Stimulated activated CD8-positive, alpha-beta memory T cell treated with anti-CD3 and anti-CD28 coated beads, Interleukin-15, amount 100 ng/mL, for 4 hours (primary cell): ENCODE results near the gene NXN.
A peak's percentile ranks its signal among the peaks of the same experiment; 100 is the strongest.
"Not testable (repeated sequence)": the region's sequence is repeated elsewhere in the genome, so short reads cannot be mapped to it uniquely, and the experiment has no call there.

Experiments
- DNase-seq, 2 donors: peaks; one replicate each; pipeline ENCODE4 v3.0.0-alpha.2; 2020; ENCODE audit warnings: low read depth in 2 of 2

Gene NXN

DNA sequence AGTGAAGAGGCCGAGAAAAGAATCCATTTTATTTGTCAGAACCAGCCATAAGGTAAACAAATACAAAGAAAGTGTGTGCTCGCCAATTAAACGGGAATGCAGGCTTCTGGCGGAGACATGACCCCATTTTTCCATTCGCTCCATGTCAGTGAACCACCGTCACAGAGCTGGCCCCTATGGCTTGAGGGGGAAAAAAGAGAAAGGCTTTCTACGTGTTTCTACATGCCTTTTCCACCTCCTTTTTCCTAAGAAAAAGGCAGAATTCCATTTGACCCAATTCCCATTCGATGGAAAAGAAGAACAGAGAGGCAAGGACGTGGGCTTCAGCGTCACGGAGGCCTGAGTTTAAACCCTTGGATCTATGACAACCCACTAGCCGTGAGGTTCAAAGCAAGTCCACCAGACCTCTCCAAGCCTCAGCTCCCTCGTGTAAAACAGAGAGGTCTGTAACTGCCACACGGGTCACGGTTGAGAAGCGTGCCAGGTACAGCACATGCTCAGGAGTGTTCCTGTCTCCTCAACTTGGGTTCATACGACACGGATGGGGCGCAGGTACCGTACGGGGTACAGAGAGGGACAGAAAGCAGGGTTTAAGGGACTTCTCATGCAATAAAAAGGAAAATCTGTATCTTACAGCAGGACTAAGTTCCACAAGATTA is 91.9 kb downstream of the NXN start:
- DNase-seq = no peak

DNA sequence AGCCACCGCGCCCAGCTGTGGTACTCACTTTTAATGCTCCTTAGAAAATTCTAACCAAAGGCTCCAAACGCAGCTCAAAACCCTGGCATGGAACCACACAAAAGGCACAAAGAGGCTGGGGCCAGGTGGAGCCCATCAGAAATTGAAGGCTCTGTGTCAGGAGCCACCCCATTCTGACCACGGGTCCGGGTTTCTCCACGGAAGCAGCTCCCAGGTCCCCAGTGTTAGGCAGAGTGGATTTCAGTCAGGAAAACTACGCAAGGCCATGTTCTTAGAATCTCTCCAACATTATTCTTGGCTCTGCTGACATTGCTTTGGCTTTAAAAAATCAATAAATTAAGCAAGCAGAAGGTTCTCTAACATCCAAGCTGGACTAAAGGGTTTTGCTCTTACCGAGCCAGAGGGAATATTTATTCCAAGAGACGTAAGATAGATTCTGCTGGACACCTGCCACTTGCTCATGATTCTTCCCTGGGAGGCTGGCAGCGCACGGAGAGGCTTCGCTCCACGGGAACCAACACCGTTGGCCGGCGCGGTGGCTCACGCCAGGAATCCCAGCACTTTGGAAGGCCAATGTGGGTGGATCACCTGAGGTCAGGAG is 93.5 kb downstream of the NXN start:
- no peak for DNase-seq

DNA sequence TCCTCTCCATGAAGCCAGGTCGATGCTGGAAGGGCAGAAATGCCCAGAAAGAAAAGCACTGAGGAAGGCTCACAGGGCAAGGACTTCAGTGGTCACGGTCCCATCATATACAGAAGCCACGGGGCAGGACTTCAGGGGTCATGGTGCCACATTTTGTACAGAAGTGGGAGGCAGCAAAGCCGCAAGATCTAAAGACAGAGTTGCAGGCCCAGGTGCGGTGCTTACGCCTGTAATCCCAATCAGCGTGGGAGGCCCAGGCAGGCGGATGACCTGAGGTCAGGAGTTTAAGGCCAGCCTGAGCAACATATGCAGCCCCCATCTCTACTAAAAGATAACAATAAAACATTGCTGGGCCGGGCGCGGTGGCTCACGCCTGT is 96.0 kb downstream of the NXN start:
- no peak for DNase-seq

DNA sequence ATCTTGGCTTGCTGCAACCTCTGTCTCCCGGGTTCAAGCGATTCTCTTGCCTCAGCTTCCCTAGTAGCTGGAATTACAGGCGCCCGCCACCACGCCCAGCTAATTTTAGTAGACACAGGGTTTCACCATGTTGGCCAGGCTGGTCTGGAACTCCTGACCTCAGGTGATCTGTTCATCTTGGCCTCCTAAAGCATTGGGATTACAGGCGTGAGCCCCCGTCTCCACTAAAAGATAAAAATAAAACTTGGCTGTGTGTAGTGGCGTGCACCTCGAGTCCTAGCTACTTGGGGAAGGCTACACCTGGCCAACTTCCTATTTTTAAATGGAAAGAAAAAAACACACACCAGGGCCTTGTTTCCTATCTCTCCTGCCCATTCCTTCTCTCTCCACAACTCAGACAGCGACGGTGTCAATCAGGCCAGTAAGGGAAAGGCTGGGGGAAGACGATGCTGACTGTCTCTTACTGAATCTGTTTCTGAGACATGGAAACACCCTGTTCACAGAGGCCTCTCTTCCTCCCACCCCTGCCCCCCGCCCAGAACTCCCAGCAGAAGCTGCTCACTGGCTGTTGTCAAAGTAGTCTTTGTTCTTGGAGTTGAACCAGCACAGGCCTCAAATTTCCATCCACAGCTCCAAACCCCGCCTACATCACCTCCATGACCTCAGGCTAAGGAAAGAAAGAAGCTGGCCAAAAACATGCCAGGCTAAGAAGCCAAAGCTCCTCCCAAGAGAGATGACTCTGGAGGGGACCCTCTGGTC is 96.6 kb downstream of the NXN start:
- DNase-seq = no peak

DNA sequence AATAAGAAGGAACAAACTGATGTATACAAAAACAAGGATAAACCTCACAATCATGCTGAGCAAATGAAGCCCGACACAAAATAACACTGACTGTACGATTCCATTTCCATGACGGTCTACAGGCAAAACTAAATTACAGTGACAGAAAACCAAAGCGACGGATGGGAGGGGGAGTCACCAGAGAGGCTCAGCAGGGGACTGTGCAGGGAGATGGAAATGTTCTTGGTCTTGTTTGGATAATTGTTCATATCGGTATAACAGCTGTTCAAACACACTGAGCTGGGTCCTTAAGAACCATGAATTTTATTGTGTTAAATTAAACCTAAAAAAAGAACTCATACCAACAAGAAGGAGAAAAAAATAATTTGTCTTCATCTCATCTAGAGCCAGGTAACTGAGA is 97.8 kb downstream of the NXN start:
- no peak for DNase-seq

DNA sequence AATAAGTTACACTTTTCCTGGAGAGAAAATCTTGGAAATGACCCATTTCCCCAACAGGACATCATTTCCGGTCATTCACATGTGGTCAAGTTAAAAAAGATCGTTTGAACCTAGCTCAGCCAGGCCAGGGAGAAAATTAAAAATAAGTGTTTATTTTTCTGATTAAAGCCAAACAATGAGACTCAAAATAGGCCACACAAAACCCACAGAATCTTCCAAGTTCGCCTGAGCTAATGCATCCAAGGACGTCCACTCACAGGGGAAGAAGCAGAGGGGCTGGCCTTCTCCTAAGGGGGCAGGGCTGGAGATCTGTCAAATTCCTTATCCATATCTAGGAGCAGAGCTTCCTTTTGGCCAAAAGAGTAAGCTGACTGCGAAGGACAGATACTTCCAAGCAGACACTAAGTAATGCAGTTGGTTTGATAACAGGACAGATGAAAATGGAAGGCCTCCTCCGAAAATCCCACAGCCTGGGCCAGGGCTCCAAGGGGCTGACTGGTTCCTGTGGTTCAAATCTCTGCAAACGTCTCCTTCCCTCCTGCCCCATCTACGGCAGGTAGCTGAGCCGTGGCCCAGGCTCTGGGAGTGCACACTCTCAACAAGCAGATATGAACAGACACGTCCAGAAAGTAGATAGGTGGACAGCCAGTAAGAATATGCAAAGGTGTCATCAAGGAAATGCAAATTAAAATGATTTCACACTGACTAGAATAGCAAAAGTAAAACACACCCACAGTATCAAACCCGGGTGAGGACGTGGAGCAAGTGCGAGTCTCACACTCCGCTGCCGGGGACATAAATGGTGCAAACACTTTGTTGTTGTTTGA is 98.9 kb downstream of the NXN start:
- no peak for DNase-seq

DNA sequence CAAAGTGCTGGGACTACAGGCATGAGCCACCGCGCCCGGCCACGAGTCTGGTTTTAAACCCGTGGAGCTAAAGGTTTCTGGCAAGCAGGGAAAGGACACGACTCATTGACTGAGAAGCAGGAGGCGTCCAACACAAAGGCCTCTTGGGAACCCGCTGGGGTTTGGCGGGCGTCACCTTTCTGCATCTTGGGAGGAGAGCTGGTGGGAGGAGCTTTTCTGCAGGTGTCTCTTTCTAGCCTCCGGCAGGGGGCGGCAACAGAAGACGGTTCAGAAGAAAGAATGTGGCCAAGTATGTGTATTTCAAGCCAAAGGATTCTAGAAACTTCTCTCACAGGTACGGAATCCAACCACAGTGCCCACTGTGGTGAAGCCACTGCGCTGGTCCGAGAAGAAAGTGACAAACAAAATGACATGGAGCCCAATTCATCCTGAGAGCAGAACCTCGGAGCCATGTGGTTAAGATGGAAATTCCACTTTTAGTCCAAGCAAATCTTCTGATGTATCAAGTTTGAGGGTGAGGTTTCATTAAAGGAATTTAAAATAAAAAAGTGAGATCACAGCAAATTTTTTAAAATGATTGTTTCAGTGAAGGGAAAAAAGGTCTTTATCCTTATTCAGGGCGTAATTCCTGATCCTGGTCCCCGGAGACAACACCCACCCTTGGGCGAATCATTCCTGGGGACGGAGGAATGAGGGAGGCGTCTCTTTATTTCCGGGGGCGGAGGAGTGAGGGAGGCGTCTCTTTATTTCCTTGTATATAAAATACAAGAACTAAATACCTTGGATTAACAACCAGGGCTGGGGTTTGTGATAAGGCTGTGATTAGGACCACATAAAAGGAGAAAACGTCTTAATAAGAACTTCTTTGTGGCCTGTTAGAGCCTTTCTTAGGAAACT is 99.8 kb downstream of the NXN start:
- DNase-seq = peak; percentile 7 to 37

DNA sequence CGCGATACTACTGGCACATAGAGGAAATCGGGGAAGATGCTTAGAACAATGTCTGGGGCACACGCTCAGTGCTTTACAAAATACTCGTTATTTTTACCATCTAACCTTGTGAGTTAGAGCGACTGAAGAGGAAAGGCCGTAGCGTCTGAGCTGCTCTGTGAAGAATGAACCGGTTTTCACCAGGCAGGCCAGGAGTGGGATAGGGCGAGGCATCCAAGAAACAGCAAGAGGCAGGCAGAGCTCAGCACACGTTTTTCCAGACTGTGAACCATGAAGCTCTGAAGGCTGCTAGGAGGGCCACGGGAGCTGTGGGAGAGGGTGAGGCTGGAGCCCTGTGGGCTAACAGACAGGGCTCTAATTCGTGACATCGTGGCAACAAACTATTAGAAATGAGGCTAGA is 101.9 kb downstream of the NXN start:
- DNase-seq = no peak

DNA sequence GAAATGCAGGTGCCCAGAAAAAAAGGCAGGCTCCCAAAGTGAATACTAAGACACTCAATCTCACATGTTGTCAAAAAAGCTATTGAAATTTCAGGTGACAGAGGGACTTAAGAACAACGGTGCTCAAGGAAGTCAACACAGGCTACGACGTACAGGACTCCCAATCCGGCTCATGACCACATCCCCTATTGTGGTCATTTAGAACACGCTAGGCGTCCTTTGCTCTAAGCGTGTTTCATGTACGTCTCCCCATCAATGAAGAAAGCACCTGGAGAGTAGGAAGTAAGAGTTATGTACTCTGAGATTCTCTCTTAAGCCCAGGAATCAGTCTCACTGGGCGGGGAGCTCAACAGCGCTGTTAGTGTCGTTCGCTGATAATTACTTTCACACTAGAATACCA is 103.3 kb downstream of the NXN start:
- no peak for DNase-seq

DNA sequence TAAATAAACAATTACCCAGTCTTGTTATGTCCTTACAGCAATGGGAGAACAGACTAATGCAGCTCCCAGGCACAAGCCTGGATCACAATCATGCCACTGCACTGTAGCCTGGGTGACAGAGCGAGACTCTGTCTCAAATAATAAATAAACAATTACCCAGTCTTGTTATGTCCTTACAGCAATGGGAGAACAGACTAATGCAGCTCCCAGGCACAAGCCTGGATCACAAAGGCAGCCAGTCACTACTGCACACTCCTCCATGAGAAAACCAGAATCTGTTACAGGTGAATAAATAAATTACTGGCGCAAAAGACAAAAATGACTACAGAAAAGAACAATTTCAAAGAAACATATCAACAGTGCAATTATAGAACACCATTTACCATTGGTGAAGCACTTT is 105.0 kb downstream of the NXN start:
- DNase-seq = not testable (repeated sequence)

DNA sequence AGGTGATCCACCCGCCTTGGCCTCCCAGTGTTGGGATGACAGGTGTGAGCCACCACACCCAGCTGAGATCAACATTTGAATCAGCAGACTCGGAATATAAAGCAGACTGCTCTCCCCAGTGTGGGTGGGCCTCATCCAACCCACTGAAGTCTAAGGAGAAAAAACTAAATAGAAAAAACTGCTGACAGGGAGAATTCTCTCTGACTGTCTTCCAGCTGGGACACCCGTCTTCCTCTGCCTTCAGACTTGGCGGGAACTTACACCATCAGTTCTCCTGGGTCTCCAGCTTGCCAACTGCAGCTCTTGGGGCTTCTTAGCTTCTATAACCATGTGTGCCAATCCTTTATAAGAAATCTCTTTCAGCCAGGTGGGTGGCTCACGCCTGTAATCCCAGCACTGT is 106.7 kb downstream of the NXN start:
- DNase-seq = no peak

DNA sequence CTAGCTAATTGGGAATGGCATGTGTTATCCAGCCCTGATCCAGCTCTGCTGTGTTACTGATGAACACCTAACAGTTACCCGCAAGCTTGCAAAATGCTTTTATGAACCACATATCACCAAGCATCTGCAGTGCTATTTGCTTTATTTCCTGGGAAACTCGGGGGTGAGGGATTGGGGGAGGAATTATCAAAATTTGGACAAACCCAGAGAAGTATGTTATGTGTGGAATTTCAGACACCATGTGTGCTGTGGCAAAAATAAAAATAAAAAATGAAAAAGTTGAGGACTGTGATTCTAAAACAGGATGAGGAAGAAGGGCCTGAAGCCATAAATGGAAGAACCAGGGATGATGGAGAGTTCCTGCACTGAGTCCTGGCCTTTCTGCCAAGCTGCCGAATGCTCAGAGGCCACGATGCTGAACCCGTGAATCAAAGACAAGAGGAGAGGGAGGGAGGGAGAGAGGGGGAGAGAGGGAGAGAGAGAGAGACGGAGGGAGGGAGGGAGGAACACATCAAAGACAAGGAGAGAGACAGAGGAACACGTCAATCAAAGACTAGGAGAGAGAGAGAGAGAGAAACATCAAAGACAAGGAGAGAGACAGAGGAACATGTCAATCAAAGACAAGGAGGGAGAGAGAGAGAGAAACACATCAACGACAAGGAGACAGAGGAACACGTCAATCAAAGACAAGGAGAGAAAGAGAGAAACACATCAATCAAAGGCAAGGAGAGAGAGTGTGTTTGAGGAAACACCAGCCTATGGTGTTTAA is 107.6 kb downstream of the NXN start:
- DNase-seq = no peak

DNA sequence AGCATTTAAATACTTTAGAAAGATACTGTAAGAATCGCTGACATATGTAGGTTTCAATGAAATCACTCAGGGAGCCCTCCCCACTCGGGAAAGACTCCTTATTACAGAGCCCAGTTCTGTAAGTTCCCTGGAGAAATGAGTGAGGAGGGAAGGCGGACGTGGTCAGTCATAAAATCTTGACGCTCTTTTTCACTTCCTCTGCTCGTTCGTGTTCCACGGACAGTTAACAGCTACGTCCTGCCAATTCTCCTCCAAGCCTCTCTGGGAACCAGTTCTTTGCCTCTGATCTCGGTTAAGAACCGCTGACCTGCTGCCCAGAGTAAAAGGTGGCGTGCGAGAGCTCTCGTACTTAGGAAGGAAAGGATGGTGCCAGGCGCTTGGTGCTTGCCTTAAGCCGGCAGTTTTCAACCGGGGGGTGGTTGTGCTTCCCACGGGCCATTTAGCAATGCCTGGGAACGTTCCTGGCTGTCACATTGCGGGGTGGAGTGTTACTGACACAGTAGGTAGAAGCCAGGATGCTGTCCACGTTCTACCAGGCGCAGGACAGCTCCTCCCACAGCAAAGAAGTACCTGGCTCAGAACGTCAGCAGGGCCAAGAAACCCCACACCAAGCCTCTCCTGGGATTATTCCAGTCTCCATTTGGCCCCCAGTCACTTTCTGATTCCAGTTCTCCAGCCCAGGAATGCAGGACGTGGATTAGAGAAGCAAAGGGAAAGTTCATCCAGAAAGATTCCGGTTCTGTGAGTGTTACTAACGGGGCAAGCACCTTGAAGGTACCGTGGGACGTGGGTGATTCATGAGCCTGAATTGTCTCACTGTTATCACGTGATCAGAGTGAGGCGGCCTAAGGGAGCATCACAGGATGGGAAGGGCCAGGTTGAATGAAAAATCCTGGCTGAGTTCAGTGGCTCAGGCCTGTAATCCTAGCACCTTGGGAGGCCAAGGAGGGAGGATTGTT is 109.7 kb downstream of the NXN start:
- no peak for DNase-seq

DNA sequence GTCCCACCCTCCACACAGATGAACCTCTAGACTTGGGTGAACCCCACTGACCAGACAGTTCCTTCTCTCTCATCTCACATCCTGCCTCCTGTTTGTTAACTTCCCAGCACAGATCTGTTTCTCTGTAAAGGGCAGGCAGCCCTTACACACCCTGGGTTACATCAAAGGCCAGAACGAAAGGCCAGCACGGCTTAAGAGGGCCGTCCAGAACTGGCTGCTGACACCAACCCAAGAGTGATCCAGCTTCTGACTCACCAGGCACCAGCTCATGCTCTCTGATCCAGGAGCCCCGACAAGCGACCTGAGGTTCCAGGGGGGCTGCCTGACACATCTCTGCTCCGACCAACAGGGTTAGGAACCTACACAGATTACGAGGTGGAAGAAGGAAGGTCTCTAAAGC is 110.5 kb downstream of the NXN start:
- DNase-seq = no peak

DNA sequence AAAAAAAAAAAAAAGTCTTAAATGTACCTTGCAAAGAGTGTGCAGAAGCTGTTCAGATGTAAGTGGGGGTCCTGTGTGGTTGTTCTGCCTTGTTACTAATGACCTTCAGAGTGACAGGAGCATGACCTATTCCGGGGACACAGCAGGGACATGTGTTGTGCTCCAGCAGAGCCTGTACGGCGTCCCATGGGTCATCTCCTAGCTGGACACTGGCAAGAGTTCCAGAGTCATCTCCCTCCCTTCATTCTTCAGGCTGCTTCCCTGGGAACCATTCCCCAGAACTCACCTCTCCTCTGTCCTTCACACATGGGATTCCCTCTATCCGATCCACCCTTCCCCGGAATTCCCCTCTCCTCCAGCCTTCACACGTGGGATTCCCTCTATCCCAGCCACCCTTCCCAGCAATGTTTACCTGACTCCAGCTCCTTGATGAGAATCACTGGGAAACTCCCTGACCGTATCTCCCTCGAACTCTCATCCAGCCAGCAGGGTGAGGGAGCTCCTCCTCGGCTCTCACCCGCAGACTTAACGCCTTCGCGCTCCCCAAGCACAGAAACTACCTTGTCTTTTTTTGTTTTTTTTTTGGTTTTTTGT is 111.6 kb downstream of the NXN start:
- no peak for DNase-seq

DNA sequence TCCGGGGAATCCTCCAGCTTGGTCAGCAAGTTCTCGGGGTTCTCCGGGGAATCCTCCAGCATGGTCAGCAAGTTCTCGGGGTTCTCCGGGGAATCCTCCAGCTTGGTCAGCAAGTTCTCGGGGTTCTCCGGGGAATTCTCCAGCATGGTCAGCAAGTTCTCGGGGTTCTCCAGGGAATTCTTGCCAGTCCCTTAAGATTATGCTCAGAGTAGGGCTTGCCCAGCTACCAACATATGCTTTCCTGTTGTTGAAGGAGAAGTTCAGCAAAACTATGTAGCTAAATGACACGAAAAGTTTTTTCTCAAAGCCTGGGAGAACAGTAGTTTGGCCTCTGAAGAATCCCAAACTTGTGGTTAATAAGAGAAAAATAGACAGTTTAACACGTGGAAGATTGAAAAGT is 112.3 kb downstream of the NXN start:
- not testable (repeated sequence) for DNase-seq

DNA sequence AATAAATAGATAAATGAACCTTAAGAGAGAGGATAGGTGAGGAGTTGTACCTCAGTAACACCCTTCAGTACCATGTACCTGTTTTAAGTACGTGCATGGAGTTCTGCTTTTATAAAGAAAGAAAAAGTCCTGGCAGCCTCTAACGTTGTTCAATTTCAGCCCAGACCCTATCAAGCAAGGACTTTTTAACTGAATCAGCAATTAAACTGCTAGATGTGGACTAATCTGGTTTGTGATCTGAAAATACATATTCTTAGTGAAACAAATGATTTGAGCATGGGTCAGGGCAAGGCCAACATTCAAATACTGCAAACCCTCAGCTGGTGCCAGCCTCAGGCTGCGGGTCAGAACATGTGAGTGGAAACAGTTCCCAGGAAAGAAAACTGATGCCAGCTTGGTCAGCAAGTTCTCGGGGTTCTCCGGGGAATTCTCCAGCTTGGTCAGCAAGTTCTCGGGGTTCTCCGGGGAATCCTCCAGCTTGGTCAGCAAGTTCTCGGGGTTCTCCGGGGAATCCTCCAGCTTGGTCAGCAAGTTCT is 112.9 kb downstream of the NXN start:
- no peak for DNase-seq

DNA sequence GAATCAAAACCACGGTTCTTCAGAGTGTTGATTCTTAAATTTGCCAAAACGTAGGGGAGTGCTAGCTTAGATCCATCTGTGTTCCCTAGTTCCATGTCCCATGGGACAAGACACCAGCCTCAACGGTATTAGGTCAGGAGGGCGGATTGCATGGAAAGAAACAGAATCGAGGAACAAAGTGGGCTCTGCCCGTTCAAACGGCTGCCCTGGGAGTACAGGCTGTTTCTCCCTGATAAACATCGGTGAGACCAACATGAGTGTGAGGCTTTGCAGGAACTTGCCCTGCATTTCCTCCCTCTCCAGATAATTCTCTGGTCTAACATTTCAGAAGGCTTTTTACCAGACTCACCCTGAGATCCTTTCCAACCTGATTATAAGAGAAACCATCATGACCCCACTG is 115.3 kb downstream of the NXN start:
- no peak for DNase-seq

DNA sequence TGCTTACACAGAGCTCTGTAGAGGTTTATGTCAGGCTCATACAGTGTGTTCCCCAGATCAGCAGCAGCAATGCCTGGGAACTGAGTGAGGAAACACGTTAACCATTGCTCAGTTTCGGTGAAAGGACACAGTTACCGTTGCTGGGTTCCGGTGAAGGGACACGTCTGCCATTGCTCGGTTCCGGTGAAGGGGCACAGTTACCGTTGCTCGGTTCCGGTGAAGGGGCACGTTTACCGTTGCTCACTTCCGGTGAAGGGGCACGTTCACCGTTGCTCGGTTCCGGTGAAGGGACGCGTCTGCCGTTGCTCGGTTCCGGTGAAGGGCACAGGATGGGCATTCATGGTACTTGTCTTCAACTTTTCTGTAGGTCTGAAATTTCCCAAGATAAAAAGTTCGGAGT is 115.7 kb downstream of the NXN start:
- DNase-seq = no peak
